HG03575 (cell line): ENCODE results near the gene TRAF3IP1.

Source experiments
- ATAC-seq: cut with Tn5 transposase; IDR thresholded peaks from one replicate; pipeline ENCODE4 v1.9.1; 2021; ENCODE audit not compliant: unreplicated experiment, insufficient number of reproducible peaks, low FRiP score; ENCODE audit errors: extremely low read depth

The TRAF3IP1 gene

DNA sequence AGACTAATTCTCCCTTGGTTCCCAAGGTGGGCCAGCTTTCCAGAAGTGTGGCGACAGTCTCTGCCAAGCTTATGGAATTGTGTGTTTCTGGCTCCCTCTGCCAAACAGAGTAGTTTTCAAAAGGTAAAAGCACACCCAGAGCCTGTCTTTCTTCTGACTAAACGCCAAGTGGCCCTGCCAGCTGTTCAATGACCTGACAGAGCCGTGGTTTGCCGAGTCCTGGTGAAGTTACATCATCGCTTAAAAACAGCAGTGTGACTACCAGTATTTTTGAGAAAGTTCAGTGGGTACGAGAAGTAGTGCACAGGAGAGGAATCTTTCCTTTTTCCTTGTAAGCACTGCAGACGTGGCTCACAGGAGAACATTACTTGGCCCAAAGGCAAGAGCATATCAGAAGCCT, 33.8 kb upstream of the TRAF3IP1 start:
- no peak for ATAC-seq

DNA sequence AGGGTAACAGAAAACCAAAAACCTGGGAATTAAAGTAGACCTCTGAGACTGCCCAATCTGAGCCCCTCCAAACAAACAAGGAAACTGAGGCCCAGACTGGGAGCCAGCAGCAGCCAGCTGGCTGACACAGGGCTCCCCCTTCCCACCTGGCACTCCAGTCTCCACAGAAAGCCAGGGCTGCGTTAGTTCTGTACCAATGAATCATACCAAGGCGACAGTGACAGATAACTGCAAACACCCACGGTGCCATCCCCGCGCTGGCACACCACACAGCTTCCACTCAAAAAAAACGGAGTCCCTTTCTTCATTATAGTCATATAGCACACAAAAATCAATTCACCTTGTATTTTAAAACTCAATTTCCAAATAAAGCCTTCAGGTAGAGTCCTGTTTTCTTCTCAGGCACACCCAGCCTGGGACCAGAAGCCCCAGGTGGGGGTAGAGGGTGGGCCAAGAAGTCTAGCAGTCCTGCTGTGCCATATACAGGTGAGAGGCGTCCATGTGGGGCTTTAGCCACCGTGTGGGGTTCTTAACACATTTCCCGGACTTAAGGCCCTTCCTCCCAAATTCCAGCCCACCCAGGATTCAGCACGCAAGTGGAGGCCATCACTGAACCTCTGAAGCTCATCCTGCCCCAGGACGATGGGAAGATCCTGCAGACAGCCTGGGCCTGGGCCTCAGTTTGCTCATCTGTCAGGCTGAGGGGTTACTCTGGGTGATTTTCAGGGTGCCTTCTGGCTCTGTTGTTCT, 33.2 kb upstream of the TRAF3IP1 start:
- no peak for ATAC-seq

- ATAC-seq: no peak
These were observed 32.3 kb upstream of the TRAF3IP1 start, which contains the start of gene PER2 for GRCh38 chr2:238287737-238288649. TSS of gene PER2 (minus strand) at chr2:238288610. CDS start at chr2:238277936, 10,674 bp downstream.

- ATAC-seq: peak; percentile 51
These were observed 31.4 kb upstream of the TRAF3IP1 start for GRCh38 chr2:238288650-238289573.

GRCh38 chr2:238289574-238289973, 30.7 kb upstream of the TRAF3IP1 start:
- no peak for ATAC-seq

- ATAC-seq: no peak
These were observed 30.2 kb upstream of the TRAF3IP1 start for GRCh38 chr2:238290091-238290509.

- ATAC-seq: no peak
These were observed 29.4 kb upstream of the TRAF3IP1 start for GRCh38 chr2:238290715-238291549.

GRCh38 chr2:238291550-238292281, 28.6 kb upstream of the TRAF3IP1 start:
- no peak for ATAC-seq

DNA sequence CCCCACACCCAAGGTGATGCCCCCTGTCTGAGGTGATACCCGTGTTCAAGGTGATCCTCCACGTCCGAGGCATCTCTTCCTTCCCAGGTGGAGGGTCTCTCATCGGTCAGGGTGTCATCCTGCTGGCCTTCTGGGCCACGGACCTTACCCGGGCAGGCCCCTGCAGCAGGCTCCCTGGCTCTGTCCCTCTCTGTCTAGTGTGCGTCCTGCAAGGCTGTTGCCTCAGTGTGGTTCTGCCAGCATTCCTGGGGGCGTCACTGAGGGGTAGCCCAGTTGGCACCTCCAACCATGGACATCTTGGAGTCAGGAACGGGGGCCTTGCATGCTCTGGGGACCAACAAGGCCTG, 26.3 kb upstream of the TRAF3IP1 start:
- ATAC-seq: no peak

DNA sequence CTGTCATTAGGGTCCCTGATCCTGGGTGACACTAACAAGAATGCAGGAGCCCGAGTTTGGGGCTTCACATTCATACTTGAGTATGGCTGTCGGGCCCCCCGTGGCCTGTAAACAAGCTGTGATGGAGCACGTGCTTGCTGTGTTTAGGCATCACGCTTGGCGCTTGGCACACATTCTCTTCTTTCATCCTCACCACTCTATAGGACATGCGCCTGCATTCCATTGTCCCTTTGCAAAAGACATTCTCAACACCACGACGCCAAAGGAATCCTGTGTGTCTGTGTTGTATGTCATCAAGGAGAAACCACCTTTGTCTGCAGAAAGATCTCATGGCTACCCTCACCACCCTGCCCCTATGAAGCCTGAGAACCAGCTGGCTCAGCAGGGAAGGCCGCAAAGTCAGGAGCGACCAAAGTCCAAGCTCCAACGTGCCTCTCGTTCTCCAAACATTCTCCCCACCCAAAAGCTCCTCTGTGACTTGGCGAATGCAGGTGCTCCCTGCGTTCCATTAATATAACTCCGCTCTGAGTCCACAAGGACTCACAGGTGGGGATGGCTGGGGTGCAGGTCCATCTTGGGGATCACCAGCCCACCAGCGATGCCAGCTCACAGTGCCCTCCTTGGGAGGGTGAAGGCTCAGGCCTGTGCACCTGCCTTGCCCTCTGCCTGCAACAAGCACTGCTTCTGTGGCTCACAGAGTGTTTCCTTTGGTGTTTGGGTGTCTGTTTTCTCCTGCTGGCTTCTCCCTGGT, 25.8 kb upstream of the TRAF3IP1 start:
- ATAC-seq: no peak

DNA sequence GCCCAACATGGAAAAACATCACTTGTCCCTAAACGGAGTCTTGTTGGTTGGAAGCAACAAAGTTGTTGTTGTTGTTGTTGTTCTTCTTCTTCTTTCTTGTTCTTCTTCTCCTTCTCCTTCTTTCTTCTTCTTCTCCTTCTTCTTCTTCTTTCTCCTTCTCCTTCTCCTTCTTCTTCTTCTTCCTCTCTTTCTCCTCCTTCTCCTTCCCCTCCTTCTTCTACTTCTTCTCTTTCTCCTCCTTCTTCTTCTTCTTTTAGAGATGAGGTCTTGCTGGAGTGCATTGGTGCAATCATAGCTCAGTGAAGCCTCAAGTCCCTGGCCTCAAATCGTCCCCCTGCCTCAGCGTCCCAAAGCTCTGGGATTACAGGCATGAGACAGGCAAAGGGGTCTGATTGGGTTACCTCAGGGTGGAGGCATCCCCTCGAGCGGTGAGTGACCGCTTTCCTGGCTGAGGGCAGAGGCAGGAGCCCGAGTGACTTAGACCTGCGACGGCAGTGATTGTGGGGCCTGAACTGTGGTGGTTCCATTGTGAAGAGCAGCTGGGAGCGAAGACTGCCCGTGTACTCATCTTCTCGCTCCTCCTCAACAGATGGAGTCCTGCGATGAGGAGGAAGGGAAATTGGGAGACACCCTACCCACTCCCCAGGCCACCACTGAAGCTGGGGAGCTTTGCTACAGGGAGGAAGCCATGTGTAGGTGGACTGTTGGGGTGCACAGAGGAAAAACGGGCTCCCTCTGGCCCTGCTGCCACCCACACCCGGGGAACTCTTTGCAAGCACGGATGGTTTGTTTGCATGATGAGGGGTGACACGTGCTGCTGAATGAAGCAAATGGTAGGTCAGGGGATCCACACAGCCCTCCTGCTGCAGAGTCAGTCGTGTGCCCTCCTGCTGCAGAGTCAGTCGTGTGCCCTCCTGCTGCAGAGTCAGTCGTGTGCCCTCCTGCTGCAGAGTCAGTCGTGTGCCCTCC, 24.9 kb upstream of the TRAF3IP1 start:
- ATAC-seq: no peak

GRCh38 chr2:238296638-238297457, 23.5 kb upstream of the TRAF3IP1 start:
- ATAC-seq: no peak

- ATAC-seq: no peak
These were observed 20.5 kb upstream of the TRAF3IP1 start for GRCh38 chr2:238299803-238300202.

- ATAC-seq: no peak
These were observed 18.2 kb upstream of the TRAF3IP1 start for GRCh38 chr2:238302087-238302486.

DNA sequence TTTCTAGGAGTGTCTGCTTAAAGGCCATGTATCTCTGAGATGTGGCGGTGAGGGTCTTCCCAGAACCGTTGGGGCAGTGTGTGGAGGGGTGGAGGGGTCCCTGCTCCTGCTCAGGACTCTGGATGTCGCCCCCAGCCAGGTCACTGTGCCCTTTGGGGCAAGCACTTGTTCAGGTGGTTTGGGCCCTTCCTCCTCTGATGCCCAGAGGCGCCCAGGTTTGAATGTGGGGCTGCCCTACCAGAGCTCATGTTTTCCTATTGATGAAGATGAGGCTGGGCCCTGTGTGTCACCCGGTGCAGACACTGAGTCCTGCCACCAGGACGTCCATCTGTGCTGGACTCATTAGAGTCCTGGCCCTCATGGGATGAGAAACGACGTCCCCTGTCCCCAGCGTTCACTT, 17.6 kb upstream of the TRAF3IP1 start:
- no peak for ATAC-seq
